ENCODE measurements around the gene NGDN.
"Not testable (repeated sequence)": the region's sequence is repeated elsewhere in the genome, so short reads cannot be mapped to it uniquely, and the experiment has no call there.

The NGDN gene

DNA sequence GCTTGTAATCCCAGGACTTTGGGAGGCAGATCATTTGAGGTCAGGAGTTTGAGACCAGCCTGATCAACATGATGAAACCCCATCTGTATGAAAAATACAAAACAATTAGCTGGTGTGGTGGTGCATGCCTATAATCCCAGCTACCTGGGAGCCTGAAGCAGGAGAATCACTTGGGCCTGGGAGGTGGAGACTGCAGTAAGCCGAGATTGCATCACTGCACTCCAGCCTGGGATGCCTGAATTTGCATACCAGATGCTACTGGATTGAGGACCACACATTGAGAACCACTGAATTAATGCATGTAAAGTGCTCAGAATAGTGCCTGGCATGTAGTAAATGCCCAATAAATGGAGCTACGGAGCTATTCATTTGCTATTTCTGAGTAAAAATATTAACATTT, 19.1 kb upstream of the NGDN start:
- Histone ChIP-seq H3K27me3 (no peaks in the 10 kb centered on the region; the same call in 1 of the 2 replicates), H3K36me3 (no peaks in the 10 kb centered on the region), H3K9me3 (no peaks in the 10 kb centered on the region), H3K4me1 (no peaks in the 10 kb centered on the region), H3K4me3 (ENCODE audit: low read depth, low read length) (no peak overlapping the region)
- no peak for DNase-seq
- TF ChIP-seq, protein P1, sequence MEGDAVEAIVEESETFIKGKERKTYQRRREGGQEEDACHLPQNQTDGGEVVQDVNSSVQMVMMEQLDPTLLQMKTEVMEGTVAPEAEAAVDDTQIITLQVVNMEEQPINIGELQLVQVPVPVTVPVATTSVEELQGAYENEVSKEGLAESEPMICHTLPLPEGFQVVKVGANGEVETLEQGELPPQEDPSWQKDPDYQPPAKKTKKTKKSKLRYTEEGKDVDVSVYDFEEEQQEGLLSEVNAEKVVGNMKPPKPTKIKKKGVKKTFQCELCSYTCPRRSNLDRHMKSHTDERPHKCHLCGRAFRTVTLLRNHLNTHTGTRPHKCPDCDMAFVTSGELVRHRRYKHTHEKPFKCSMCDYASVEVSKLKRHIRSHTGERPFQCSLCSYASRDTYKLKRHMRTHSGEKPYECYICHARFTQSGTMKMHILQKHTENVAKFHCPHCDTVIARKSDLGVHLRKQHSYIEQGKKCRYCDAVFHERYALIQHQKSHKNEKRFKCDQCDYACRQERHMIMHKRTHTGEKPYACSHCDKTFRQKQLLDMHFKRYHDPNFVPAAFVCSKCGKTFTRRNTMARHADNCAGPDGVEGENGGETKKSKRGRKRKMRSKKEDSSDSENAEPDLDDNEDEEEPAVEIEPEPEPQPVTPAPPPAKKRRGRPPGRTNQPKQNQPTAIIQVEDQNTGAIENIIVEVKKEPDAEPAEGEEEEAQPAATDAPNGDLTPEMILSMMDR (IDR thresholded peaks at IDR 0.05; ENCODE audit: low read depth, low read length): no peak

DNA sequence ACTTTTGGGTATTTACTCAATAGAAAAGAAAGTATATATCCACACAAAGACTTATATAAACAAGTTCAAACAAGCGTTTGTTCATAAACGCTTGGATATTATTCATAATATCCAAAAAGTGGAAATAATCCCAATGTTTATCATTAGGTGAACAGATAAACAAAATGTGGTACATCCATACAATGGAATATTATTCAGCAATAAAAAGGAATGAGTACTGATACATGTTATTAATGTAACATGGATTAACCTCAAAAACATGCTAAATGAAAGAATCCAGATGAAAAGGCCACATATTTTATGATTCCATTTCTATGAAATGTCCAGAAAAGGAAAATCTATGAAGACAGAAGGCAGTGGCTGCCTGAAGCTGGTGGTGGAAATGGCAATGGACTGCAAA, 17.3 kb upstream of the NGDN start:
- Histone ChIP-seq H3K4me1 (no peaks in the 10 kb centered on the region), H3K27me3 (no peaks in the 10 kb centered on the region; the same call in 1 of the 2 replicates), H3K36me3 (no peaks in the 10 kb centered on the region), H3K9me3 (no peaks in the 10 kb centered on the region), H3K4me3 (ENCODE audit: low read depth, low read length) (no peak overlapping the region)
- no peak for DNase-seq
- TF ChIP-seq, protein P1 (IDR thresholded peaks at IDR 0.05; ENCODE audit: low read depth, low read length): no peak

DNA sequence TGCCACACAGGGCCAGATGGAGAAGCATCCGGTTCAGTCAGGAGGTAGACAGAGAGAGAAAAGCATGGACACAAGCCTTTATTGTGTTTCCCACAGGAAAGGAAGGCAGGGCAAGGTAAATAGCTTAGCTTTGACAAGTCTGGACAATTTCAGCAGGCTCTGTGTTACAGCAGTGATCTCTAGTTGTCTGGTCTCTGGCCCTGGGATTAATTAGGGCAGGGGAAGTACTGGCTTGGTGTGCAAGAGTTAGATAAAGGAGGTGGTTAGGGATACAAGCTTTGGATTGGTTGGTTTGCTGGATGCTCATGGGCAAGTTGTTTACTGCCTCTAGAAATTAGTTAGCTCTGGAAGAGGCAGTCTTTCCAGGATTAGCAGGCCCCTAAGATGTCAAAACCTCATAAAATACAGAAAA, 15.1 kb upstream of the NGDN start:
- H3K4me3 ChIP-seq (ENCODE audit: low read depth, low read length): no peak overlapping the region
- H3K9me3 ChIP-seq: no peaks in the 10 kb centered on the region
- H3K36me3 ChIP-seq: no peaks in the 10 kb centered on the region
- no peak for DNase-seq
- TF ChIP-seq, protein P1 (IDR thresholded peaks at IDR 0.05; ENCODE audit: low read depth, low read length): no peak
- no peaks in the 10 kb centered on the region for H3K4me1 ChIP-seq
- H3K27me3 ChIP-seq: peaks cover 2% of the 10 kb centered on the region; the same call in 1 of the 2 replicates

DNA sequence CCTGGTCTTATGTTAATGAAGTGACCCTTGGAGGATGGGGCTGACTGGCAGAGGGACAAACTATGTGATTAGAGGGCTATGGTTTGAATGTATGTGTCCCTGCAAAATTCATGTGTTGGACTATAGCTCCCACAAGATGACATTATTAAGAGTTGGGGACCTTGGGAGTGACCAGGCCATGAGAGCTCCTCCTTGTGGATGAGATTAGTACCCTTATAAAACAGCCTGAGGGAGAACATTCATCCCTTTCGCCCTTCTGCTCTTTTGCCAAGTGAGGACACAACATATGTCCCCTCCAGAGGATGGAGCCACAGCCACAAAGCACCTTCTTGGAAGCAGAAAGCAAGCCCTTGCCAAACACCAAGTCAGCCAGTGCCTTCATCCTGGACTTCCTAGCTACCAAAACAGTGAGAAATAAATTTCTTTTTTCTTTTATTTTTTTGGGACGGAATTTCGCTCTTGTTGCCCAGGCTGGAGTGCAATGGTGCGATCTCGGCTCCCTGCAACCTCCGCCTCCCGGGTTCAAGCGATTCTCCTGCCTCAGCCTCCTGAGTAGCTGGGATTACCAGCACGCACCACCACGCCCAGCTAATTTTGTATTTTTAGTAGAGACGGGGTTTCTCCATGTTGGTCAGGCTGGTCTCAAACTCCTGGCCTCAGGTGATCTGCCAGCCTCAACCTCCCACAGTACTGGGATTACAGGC, 12.5 kb upstream of the NGDN start:
- H3K9me3 ChIP-seq; DNase-seq; H3K4me3 ChIP-seq (ENCODE audit: low read depth, low read length); H3K27me3 ChIP-seq; H3K4me1 ChIP-seq; H3K36me3 ChIP-seq: not testable (repeated sequence)
- TF ChIP-seq, protein P1 (IDR thresholded peaks at IDR 0.05; ENCODE audit: low read depth, low read length): peak; percentile 43

DNA sequence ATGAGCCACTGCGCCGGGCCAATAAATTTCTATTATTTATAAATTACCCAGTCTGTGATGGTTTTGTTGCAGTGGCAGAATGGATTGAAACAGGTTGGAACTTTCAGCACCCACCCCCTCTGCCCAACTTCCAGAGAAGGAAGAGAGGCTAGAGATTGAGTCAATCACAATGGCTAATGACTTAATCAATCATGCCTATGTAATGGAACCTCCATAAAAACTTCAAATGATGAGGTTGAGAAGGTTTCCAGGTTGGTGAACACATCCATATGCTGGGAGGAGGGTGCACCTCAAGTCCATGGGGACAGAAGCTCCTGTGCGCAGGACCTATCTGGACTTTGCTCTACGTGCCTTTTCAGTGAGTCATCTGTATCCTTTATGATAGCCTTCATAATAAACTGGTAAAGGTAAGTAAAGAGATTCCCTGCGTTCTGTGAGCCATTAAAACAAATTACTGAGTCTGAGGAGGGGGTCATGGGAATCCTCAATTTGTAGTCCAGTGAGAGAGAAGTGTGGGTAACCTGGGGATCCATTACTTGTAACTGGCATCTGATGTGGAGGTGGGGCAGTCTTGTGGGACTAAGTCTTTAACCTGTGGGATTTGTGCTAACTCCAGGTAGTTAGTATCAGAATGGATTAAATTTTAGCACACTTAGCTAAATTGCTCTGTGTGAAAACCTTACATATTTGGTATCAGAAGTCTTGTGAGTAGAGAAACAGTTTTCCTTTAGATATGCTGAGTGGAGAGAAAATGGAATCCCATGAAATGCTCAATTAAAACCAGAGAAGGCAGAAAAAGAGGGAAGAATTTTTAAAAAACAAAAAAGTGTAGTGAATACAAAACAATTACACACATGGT, 11.7 kb upstream of the NGDN start:
- H3K4me1 ChIP-seq: no peaks in the 10 kb centered on the region
- DNase-seq: no peak
- H3K4me3 ChIP-seq (ENCODE audit: low read depth, low read length): no peak overlapping the region
- H3K27me3 ChIP-seq: peaks cover 3% of the 10 kb centered on the region; the same call in 1 of the 2 replicates
- H3K36me3 ChIP-seq: no peaks in the 10 kb centered on the region
- TF ChIP-seq, protein P1 (IDR thresholded peaks at IDR 0.05; ENCODE audit: low read depth, low read length): no peak
- H3K9me3 ChIP-seq: no peaks in the 10 kb centered on the region

DNA sequence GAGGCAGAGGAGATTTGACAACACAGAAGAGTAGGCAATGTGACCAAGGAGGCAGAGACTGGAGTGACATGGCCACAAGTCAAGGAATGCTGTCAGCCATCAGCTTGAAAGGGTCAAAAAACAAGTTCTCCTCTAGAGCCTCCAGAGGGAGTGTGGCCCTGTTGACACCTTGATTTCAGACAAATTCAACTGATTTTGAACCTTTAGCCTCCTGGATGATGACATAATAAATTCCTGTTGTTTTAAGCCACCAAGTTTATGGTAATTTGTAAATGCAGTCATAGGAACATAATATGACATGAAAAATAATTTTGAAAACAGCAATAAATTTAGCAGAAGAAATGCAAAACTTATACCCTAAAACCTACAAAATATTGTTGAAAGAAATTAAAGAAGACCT, 8.5 kb upstream of the NGDN start:
- H3K4me3 ChIP-seq (ENCODE audit: low read depth, low read length): no peak overlapping the region
- DNase-seq: no peak
- no peaks in the 10 kb centered on the region for H3K4me1 ChIP-seq
- H3K9me3 ChIP-seq: no peaks in the 10 kb centered on the region
- no peaks in the 10 kb centered on the region for H3K36me3 ChIP-seq
- TF ChIP-seq, protein P1 (IDR thresholded peaks at IDR 0.05; ENCODE audit: low read depth, low read length): no peak
- peaks cover 7% of the 10 kb centered on the region; the same call in 1 of the 2 replicates for H3K27me3 ChIP-seq
